Upper lobe of left lung (tissue), 4 donors: ENCODE results near the gene HSPG2.

Source experiments
- EP300 ChIP-seq, 4 donors: sonication (generic); formaldehyde crosslinking; IDR thresholded peaks; one replicate each; pipeline ENCODE4 v1.5.1; 2017; ENCODE audit warnings: antibody characterized with exemption in 4 of 4, control low read depth in 2 of 4
- POLR2AphosphoS5 ChIP-seq, 2 donors: sonication (generic); formaldehyde crosslinking; IDR thresholded peaks; one replicate each; pipeline ENCODE4 v1.5.1; 2017; ENCODE audit warnings: antibody characterized with exemption in 2 of 2

GRCh38 chr1:21893046-21893805 is 43.9 kb downstream of the HSPG2 start:
- TF ChIP-seq POLR2AphosphoS5 (IDR thresholded peaks at IDR 0.05) (no peak), EP300 (IDR thresholded peaks at IDR 0.05) (no peak)
